ENCODE measurements around the gene ECI1. TPM values are rescaled to one million over a fixed set of nuclear protein-coding genes. Genes with fewer than 3 reads are reported as not detected.

ECI1 gene
- total RNA-seq, 3 donors from 2014 or later = 45.4 to 66.2 (median 63.8) TPM

DNA sequence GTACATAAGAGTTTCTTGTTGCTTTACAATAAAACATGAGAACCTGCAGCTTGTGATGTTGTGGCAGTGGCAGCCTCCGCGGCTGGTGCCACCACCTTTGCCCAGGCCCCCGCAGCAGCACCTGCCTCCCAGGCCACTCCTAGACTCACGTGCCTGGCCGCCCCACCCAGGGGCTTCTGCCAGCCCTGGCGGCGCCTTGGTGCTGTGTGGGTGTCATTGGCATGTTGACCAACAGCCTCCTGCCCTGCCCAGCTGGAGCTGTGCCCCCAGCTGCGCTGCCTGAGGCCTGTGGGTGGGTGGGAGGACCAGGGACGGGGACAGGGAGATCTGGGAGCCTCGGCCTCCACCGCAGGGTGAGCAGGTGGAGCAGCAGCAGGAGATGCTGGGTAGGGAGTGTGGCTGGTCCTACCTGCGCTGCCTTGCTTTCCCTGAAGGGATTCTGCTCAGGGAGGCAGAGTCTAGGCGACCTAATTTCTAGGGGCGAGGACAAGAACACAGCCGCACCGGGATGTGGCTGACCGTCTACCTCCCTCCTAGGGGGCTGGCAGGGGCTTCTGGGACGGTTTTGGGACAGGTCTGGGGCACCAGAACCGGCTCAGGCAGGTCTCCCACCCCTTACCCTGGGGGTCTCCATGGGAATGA lies 15.6 kb downstream of the ECI1 start:
- H3K36me3 ChIP-seq = peaks cover 24% of the 10 kb centered on the region
- no peak overlapping the region for H3K27ac ChIP-seq

DNA sequence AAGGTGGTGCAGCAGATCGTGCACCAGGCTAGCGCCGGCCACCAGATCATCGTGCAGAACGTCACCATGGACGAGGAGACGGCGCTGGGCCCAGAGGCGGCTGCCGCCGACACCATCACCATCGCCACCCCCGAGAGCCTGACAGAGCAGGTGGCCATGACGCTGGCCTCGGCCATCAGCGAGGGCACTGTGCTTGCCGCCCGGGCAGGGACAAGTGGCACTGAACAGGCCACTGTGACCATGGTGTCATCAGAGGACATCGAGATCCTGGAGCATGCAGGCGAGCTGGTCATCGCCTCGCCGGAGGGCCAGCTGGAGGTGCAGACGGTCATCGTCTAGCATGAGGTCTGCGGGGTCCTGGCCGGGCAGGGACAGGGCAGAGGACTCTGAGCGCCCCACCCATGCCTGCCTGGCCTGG lies 16.1 kb downstream of the ECI1 start:
- TF ChIP-seq, protein P1, sequence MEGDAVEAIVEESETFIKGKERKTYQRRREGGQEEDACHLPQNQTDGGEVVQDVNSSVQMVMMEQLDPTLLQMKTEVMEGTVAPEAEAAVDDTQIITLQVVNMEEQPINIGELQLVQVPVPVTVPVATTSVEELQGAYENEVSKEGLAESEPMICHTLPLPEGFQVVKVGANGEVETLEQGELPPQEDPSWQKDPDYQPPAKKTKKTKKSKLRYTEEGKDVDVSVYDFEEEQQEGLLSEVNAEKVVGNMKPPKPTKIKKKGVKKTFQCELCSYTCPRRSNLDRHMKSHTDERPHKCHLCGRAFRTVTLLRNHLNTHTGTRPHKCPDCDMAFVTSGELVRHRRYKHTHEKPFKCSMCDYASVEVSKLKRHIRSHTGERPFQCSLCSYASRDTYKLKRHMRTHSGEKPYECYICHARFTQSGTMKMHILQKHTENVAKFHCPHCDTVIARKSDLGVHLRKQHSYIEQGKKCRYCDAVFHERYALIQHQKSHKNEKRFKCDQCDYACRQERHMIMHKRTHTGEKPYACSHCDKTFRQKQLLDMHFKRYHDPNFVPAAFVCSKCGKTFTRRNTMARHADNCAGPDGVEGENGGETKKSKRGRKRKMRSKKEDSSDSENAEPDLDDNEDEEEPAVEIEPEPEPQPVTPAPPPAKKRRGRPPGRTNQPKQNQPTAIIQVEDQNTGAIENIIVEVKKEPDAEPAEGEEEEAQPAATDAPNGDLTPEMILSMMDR (IDR thresholded peaks at IDR 0.05) = no peak
- TF ChIP-seq POLR2AphosphoS5 (IDR thresholded peaks at IDR 0.05) (no peak), POLR2A (IDR thresholded peaks at IDR 0.05) (no peak)
- DNase-seq (ENCODE audit: low spot score in 2 of 2) = no peak
- peaks cover 6 to 14% of the 10 kb centered on the region in 2 donors for H3K4me1 ChIP-seq
- H3K4me3 ChIP-seq = no peak overlapping the region
- intact Hi-C loops (cut with DNase I; ENCODE audit: low total_unique reads) = no loop called here
- H3K27me3 ChIP-seq = no peaks in the 10 kb centered on the region
- H3K36me3 ChIP-seq = peaks cover 24% of the 10 kb centered on the region
- no peak overlapping the region for H3K27ac ChIP-seq
- no peaks in the 10 kb centered on the region for H3K9me3 ChIP-seq

More for the DNA sequence above, 15.6 kb downstream of the ECI1 start:
- Histone ChIP-seq H3K9me3 (no peaks in the 10 kb centered on the region), H3K4me3 (peak overlapping the region in 1 of 3 donors; percentile 59), H3K4me1 (peaks cover 6 to 14% of the 10 kb centered on the region in 2 donors), H3K27me3 (no peaks in the 10 kb centered on the region)
- intact Hi-C loops (cut with DNase I; ENCODE audit: low total_unique reads) = no loop called here
- TF ChIP-seq, protein P1 (IDR thresholded peaks at IDR 0.05) = no peak
- TF ChIP-seq POLR2A (IDR thresholded peaks at IDR 0.05) (no peak), POLR2AphosphoS5 (IDR thresholded peaks at IDR 0.05) (no peak)
- no peak for DNase-seq (ENCODE audit: low spot score in 2 of 2)

DNA sequence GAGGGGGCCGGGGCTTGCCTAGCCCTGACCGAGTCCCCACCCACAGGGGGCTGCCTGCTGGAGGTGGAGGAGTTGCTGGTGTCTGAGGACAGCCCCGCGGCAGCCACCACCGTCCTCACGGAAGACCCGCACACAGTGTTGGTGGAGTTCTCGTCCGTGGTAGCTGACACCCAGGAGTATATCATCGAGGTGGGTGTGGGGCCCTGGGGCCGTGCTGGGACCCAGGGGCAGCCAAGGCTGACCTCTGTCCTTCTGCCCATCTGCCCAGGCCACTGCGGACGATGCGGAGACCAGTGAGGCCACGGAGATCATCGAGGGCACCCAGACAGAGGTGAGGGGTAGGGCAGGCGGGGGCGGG lies 16.6 kb downstream of the ECI1 start:
- TF ChIP-seq POLR2A (IDR thresholded peaks at IDR 0.05) (no peak), POLR2AphosphoS5 (IDR thresholded peaks at IDR 0.05) (no peak)
- TF ChIP-seq, protein P1 (IDR thresholded peaks at IDR 0.05) = no peak
- H3K4me1 ChIP-seq = peaks cover 6 to 14% of the 10 kb centered on the region in 2 donors
- H3K4me3 ChIP-seq = no peak overlapping the region
- intact Hi-C loops (cut with DNase I; ENCODE audit: low total_unique reads) = no loop called here
- H3K27ac ChIP-seq = no peak overlapping the region
- H3K36me3 ChIP-seq = peaks cover 24% of the 10 kb centered on the region
- no peaks in the 10 kb centered on the region for H3K9me3 ChIP-seq
- DNase-seq (ENCODE audit: low spot score in 2 of 2) = no peak
- H3K27me3 ChIP-seq = no peaks in the 10 kb centered on the region

DNA sequence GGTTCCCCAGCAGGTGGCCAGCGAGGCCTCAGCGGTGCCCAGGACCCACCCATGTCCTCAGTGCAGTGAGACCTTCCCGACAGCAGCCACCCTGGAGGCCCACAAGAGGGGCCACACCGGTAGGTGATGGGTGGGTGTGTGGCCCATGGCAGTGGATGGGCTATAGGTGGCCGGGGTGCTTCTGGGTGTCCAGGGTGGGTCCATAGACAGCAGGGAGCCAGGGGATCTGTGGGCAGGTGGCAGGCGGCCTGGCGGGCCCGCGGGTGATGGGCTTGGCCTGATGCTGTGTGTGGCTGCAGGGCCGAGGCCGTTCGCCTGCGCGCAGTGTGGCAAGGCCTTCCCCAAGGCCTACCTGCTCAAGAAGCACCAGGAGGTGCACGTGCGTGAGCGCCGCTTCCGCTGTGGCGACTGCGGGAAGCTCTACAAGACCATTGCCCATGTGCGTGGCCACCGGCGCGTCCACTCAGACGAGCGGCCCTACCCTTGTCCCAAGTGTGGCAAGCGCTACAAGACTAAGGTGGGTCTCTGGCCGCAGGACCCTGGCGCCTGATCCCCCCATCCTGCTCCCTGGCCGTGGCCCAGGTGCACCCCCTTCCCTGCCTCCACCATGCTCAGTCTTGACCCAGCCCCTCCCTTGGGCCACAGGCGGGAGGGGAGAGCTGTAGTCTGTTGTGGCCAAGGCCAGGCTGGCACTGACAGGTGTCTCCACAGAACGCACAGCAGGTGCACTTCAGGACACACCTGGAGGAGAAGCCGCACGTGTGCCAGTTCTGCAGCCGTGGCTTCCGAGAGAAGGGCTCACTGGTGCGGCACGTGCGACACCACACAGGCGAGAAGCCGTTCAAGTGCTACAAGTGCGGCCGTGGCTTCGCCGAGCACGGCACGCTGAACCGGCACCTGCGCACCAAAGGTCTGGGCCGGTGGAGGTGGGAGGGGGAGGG lies 17.2 kb downstream of the ECI1 start:
- Histone ChIP-seq H3K4me1 (peaks cover 6 to 14% of the 10 kb centered on the region in 2 donors), H3K4me3 (no peak overlapping the region), H3K36me3 (peaks cover 24% of the 10 kb centered on the region)

More for the DNA sequence above, 17.2 kb downstream of the ECI1 start:
- Histone ChIP-seq H3K27me3 (no peaks in the 10 kb centered on the region), H3K9me3 (no peaks in the 10 kb centered on the region), H3K27ac (no peak overlapping the region)
- no peak for TF ChIP-seq POLR2A (IDR thresholded peaks at IDR 0.05)
- no peak for TF ChIP-seq POLR2AphosphoS5 (IDR thresholded peaks at IDR 0.05)
- TF ChIP-seq, protein P1 (IDR thresholded peaks at IDR 0.05) = no peak
- DNase-seq (ENCODE audit: low spot score in 2 of 2) = no peak
- intact Hi-C loops (cut with DNase I; ENCODE audit: low total_unique reads) = no loop called here
